Suprapubic skin (tissue), 4 donors: Measurements from ENCODE around the gene MSN. TPM values are rescaled to one million over a fixed set of nuclear protein-coding genes. Genes with fewer than 3 reads are reported as not detected.

Source experiments
- DNase-seq, 2 donors: peaks; one replicate each; pipeline ENCODE4 v3.0.0-alpha.2; 2019; ENCODE audit warnings: low spot score in 2 of 2
- H3K27ac ChIP-seq: fragments of 200-600 bp; sonication (generic); one replicate; pipeline ENCODE4 v1.5.1; 2019
- H3K27me3 ChIP-seq: fragments of 200-600 bp; sonication (generic); one replicate; pipeline ENCODE4 v1.5.1; 2019
- H3K36me3 ChIP-seq: fragments of 200-600 bp; sonication (generic); one replicate; pipeline ENCODE4 v1.5.1; 2019
- H3K4me1 ChIP-seq: fragments of 200-600 bp; sonication (generic); one replicate; pipeline ENCODE4 v1.5.1; 2019
- H3K4me3 ChIP-seq: fragments of 200-600 bp; sonication (generic); one replicate; pipeline ENCODE4 v1.5.1; 2019; ENCODE audit warnings: mild to moderate bottlenecking
- H3K9me3 ChIP-seq: fragments of 200-600 bp; sonication (generic); one replicate; pipeline ENCODE4 v1.5.1; 2019
- CTCF ChIP-seq, 2 donors: fragments of 200-600 bp in 1 of 2; fragments of 450-650 bp in 1 of 2; sonication (generic) in 1 of 2; IDR thresholded peaks; one replicate each; pipeline ENCODE4 v1.5.1; 2016 to 2019; ENCODE audit warnings: antibody characterized with exemption in 2 of 2, mild to moderate bottlenecking in 1 of 2, moderate library complexity in 1 of 2
- EP300 ChIP-seq: sonication (generic); formaldehyde crosslinking; IDR thresholded peaks from one replicate; pipeline ENCODE4 v1.6.1; 2017; ENCODE audit warnings: antibody characterized with exemption
- POLR2A ChIP-seq, 2 donors: fragments of 450-650 bp; IDR thresholded peaks; one replicate each; pipeline ENCODE4 v1.6.1; 2017; ENCODE audit warnings: antibody characterized with exemption in 2 of 2, mild to moderate bottlenecking in 2 of 2, moderate library complexity in 2 of 2
- POLR2AphosphoS5 ChIP-seq, 3 donors: sonication (generic); formaldehyde crosslinking; IDR thresholded peaks; one replicate each; pipeline ENCODE4 v1.6.1; 2017; ENCODE audit warnings: antibody characterized with exemption in 3 of 3
- WGBS: methylation state at CpG from one replicate; pipeline ENCODE4 v1.1.5; 2018; 5-methylcytosine and 5-hydroxymethylcytosine counted together
- total RNA-seq, 4 donors: library from RNA; depleted of rRNA; stranded (reverse); fragments of >200 nt; gene quantifications; one replicate each; pipeline ENCODE4 v1.1.0, GENCODE V29; 2016

MSN gene
- total RNA-seq, 4 donors from 2014 or later, result 127 to 184 (median 169) TPM

- Histone ChIP-seq H3K9me3 (no peaks in the 10 kb centered on the region), H3K4me3 (no peak overlapping the region), H3K27me3 (no peaks in the 10 kb centered on the region), H3K36me3 (peaks cover 50% of the 10 kb centered on the region), H3K27ac (no peak overlapping the region), H3K4me1 (peaks cover 6% of the 10 kb centered on the region)
- TF ChIP-seq POLR2AphosphoS5 (IDR thresholded peaks at IDR 0.05), result no peak
- no peak for TF ChIP-seq CTCF (IDR thresholded peaks at IDR 0.05)
- TF ChIP-seq EP300, result no peak
- no peak for TF ChIP-seq POLR2A (IDR thresholded peaks at IDR 0.05)
- 59% methylated on average over 2 of the region's 2 CpGs for WGBS
- no peak for DNase-seq
Observed at GRCh38 chrX:65741823-65742222, 74.4 kb downstream of the MSN start.

GRCh38 chrX:65744965-65745364 lies 77.5 kb downstream of the MSN start:
- no peak overlapping the region for H3K27ac ChIP-seq
- H3K9me3 ChIP-seq, result no peaks in the 10 kb centered on the region
- no peak overlapping the region for H3K4me3 ChIP-seq
- WGBS, result 79% methylated on average over 1 of the region's 1 CpG
- no peaks in the 10 kb centered on the region for H3K27me3 ChIP-seq
- no peak for DNase-seq
- H3K36me3 ChIP-seq, result peaks cover 19% of the 10 kb centered on the region
- TF ChIP-seq POLR2AphosphoS5 (IDR thresholded peaks at IDR 0.05) (no peak), EP300 (no peak), CTCF (IDR thresholded peaks at IDR 0.05) (no peak), POLR2A (IDR thresholded peaks at IDR 0.05) (no peak)
- H3K4me1 ChIP-seq, result peaks cover 6% of the 10 kb centered on the region

- no peaks in the 10 kb centered on the region for H3K9me3 ChIP-seq
- no peak overlapping the region for H3K4me3 ChIP-seq
- no peak for DNase-seq
- H3K36me3 ChIP-seq, result peaks cover 14% of the 10 kb centered on the region
- H3K27me3 ChIP-seq, result no peaks in the 10 kb centered on the region
- 58% methylated on average over 6 of the region's 6 CpGs for WGBS
- H3K4me1 ChIP-seq, result peaks cover 6% of the 10 kb centered on the region
- no peak for TF ChIP-seq POLR2A (IDR thresholded peaks at IDR 0.05)
- no peak overlapping the region for H3K27ac ChIP-seq
Observed at GRCh38 chrX:65745427-65745826, 78.0 kb downstream of the MSN start.

DNA sequence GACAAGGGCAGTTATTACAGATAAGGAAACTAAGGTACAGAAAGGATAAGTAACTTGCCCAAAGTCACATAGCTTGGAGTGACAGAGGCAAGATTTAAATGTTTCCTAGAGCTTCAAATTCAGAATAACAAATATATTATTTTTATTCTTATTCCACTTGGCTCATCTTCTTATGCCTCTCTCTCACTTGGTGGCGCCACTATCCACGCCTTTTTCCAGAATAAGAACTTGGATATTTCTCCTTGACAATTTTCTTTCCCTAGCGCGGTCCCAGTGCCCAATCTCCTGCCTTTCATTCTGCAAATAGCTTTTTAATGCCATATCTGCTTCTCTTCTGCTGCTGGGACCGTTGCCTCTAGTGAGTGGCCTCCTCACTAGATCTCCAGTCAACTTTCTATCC lies 78.5 kb downstream of the MSN start:
- Histone ChIP-seq H3K9me3 (no peaks in the 10 kb centered on the region), H3K4me1 (peaks cover 6% of the 10 kb centered on the region), H3K36me3 (peaks cover 9% of the 10 kb centered on the region), H3K27ac (no peak overlapping the region), H3K27me3 (no peaks in the 10 kb centered on the region), H3K4me3 (no peak overlapping the region)
- no peak for DNase-seq
- TF ChIP-seq CTCF (IDR thresholded peaks at IDR 0.05) (no peak), POLR2AphosphoS5 (IDR thresholded peaks at IDR 0.05) (no peak), EP300 (no peak), POLR2A (IDR thresholded peaks at IDR 0.05) (no peak)
- WGBS, result 42% methylated on average over 5 of the region's 5 CpGs

DNA sequence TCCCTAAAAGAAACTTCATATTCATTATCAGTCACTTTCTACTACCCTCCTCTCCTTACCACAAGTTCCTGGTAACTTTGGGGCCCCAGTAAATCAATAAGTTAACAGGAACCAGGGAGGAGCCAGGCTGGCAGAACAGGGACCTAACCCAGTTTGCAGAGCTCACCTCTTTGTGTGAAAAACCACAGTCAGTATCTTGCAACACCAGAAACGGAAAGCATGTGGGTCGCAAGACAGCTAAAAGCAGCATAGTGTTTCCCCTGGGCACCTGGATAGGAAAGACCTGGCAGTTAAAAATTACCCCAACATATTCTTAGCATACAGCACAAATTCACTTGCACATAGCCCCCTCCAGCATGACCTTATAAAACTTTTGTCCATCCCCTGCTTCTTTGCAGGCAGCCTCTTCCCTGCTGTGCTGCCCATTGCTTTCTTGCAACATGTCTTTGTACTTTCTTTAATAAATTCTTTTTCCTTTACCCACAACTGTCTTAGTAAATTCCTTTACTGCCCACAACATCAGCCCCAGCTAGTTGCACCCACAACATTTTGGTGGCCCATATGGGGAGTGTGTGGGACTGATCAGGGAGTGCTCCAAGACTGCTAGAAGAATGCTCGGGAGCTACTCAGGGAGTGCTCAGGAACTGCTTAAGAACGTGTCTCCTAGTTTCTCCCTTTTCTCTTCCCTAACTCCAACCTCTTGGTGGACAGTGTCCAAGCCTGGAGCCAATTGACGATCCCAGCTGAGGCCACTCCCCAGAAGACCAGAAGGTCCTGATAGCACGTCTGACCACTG lies 83.4 kb downstream of the MSN start:
- Histone ChIP-seq H3K27ac (no peak overlapping the region), H3K36me3 (no peaks in the 10 kb centered on the region), H3K4me1 (no peaks in the 10 kb centered on the region), H3K9me3 (no peaks in the 10 kb centered on the region), H3K27me3 (no peaks in the 10 kb centered on the region), H3K4me3 (no peak overlapping the region)
- no peak for DNase-seq
- TF ChIP-seq EP300, result no peak
- TF ChIP-seq CTCF (IDR thresholded peaks at IDR 0.05), result no peak
- no peak for TF ChIP-seq POLR2A (IDR thresholded peaks at IDR 0.05)
- no peak for TF ChIP-seq POLR2AphosphoS5 (IDR thresholded peaks at IDR 0.05)
- 61% methylated on average over 6 of the region's 6 CpGs for WGBS
